NCI-H2171 (cell line): ENCODE measurements around the gene RHAG.

Experiments
- DNase-seq: peaks from one replicate; lab custom pipeline; 2025; lab: John Stamatoyannopoulos, UW

The RHAG gene

DNA sequence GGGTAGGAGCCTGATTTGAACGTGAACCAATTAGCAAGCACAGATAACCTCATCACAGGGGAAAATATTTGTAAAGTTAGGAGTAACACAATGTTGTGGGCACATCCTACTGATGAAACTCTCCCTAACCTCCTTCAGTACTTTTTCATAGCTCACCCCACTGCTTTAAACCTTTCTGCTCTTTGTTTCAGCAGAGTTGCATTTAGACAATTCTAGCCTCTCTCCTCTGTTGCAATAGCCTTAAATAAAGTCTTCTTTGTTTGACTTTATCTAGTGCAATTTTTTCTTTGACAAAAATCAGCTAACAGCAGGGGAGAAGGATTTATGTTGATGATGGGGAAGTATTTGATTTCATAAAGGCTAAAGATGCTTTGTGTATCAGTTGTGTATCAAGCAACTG lies 72.1 kb downstream of the RHAG start:
- no peak for DNase-seq

DNA sequence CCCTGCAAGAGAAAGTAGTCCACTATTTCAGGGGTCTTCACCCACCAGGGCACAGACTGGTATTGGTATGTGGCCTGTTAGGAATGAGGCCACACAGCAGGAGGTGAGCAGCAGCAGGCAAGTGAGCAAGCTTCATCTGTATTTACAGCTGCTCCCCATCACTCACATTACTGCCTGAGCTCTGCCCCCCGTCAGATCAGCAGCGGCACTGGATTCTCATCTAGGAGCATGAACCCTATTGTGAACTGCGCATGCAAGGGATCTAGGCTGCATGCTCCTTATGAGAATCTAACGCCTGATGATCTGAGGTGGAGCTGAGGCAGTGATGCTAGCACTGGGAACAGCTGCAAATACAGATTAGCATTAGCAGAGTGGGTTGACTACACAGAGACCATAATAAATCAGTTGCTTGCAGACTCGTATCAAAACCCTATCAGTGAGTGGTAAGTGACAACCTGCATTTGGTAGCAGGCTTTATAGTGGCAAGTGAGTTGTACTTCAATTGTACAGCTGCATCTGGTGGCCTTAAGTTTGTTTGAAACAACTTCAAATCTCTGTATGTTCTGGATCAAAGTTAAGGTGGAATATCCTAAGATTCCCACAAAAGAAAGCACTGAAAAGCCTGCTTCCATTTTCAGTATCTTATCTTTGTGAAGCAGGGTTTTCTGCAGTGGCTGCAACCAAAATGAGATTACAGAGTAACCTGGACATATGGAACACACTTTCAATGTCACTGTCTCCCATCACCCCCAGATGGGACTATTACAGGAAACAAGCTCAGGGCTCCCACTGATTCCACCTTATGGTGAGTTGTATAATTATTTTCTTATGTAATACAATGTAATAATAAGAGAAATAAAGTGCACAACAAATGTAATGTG lies 73.4 kb downstream of the RHAG start:
- no peak for DNase-seq

DNA sequence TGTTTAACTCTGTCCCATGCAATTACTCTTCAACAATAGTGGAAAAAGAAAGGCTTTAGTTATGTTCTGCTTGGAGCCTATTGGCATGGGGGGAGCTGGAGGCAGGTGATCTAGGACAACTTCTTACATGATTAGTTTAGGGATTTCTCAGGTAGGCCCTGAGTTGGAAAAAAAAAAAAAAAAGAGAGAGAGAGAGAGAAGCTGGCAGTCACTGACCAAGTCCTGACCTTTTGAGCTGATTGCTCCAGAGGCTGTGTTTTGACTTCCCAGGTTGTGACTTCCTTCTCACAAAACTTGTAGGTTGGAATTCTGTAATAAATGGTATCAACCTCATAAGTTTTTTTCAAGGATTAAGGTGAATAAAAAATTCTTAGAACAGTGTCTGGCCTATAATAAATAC lies 78.4 kb downstream of the RHAG start:
- DNase-seq: no peak

DNA sequence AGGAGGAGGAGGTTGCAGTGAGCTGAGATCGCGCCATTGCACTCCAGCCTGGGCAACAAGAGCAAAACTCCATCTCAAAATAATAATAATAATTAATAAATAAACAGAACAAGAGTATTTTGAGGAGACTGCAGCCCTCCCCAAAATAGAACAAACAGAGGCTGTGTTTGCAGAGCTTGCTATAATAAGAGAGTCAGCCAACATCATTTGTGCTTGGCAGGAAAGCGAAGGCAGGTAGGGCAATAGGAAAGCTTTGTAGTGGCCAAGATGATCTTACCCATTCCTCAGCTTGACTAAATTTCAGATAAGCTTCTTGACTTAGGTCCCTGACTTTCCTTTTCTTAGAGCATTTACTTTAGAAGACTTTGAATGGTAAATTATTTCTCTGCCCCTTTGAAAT lies 79.5 kb downstream of the RHAG start:
- no peak for DNase-seq

DNA sequence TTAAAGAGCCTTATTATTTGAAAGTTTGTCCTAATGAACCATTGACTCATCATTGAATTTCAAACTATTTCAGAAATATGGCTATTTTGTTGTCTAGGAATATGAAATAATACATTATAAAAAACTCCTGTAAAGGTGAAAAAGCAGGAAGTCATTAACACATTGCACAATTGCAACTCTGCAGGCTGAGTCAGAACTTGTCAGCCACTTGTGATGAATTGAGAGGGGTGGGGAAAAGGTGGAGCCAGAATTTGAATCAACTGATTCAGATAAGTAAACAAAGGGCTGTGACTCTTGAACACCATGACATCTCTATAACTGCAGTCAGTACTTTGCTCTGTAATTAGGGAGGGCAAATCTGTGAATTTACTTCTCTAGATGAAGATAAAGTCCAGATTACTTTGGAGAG lies 80.2 kb downstream of the RHAG start:
- no peak for DNase-seq

DNA sequence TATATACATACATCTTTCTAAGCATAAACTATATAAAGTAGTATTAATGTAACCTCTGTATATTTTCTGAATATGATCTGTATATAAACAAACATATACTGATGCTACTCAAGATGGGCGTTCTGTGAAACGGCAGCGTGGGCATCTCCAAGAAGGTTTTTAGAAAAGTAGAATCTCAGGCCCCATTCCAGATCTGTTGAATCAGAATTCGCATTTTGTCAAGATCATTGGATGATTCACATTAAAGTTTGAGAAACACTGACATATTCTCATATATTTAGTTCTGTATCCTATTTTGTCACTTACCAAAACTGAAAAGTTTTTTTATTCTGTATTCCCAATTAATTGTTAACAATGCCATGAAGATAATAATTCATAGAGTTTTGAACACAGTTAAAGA lies 80.7 kb downstream of the RHAG start:
- DNase-seq: no peak
